Hepatocyte (in vitro differentiated cells): Measurements from ENCODE around the gene GRM3. TPM values are rescaled to one million over a fixed set of nuclear protein-coding genes. Genes with fewer than 3 reads are reported as not detected.

Experiments
- DNase-seq: peaks from one replicate; pipeline ENCODE4 v3.0.0-alpha.2; 2016; ENCODE audit warnings: low spot score
- H2AFZ ChIP-seq: fragments of 200-600 bp; sonication (generic); 2 replicates; pipeline ENCODE4 v1.6.0; 2016; ENCODE audit warnings: antibody characterized with exemption, mild to moderate bottlenecking
- H3K27ac ChIP-seq: fragments of 200-600 bp; sonication (generic); 2 replicates; pipeline ENCODE4 v1.5.1; 2016; ENCODE audit warnings: mild to moderate bottlenecking
- H3K27me3 ChIP-seq: fragments of 200-600 bp; sonication (generic); 2 replicates; pipeline ENCODE4 v1.6.1; 2016
- H3K36me3 ChIP-seq: fragments of 200-600 bp; sonication (generic); replicated peaks from 2 replicates; pipeline ENCODE4 v1.5.1; 2016; ENCODE audit warnings: low read depth; ENCODE audit not compliant: insufficient read depth
- H3K4me1 ChIP-seq: fragments of 200-600 bp; sonication (generic); 2 replicates; pipeline ENCODE4 v1.5.1; 2016; ENCODE audit warnings: mild to moderate bottlenecking, moderate library complexity; ENCODE audit not compliant: insufficient read depth
- H3K4me2 ChIP-seq: fragments of 200-600 bp; sonication (generic); 2 replicates; pipeline ENCODE4 v1.6.0; 2016
- H3K4me3 ChIP-seq: fragments of 200-600 bp; sonication (generic); 2 replicates; pipeline ENCODE4 v1.5.1; 2016; ENCODE audit warnings: mild to moderate bottlenecking
- H3K79me2 ChIP-seq: fragments of 200-600 bp; sonication (generic); 2 replicates; pipeline ENCODE4 v1.6.0; 2017; ENCODE audit warnings: mild to moderate bottlenecking
- H3K9me2 ChIP-seq: fragments of 200-600 bp; sonication (generic); replicated peaks from 2 replicates; pipeline ENCODE4 v1.6.0; 2017; ENCODE audit warnings: mild to moderate bottlenecking; ENCODE audit not compliant: insufficient read depth
- H3K9me3 ChIP-seq: fragments of 200-600 bp; sonication (generic); 2 replicates; pipeline ENCODE4 v1.5.1; 2016; ENCODE audit warnings: low read depth, mild to moderate bottlenecking
- H4K20me1 ChIP-seq: fragments of 200-600 bp; sonication (generic); 2 replicates; pipeline ENCODE4 v1.6.0; 2016; ENCODE audit warnings: mild to moderate bottlenecking; ENCODE audit not compliant: insufficient read depth, poor library complexity, severe bottlenecking
- CTCF ChIP-seq: fragments of 200-600 bp; sonication (generic); IDR thresholded peaks from 2 replicates; pipeline ENCODE4 v1.5.1; 2016; ENCODE audit warnings: antibody characterized with exemption, mild to moderate bottlenecking; ENCODE audit not compliant: poor library complexity
- EZH2 ChIP-seq: fragments of 200-600 bp; sonication (generic); IDR thresholded peaks from 2 replicates; pipeline ENCODE4 v1.6.1; 2016; ENCODE audit warnings: antibody characterized with exemption, mild to moderate bottlenecking, borderline replicate concordance
- EZH2phosphoT487 ChIP-seq: fragments of 200-600 bp; sonication (generic); IDR thresholded peaks from one replicate; pipeline ENCODE4 v1.6.1; 2018; ENCODE audit warnings: antibody characterized with exemption, mild to moderate bottlenecking, low read depth, moderate library complexity; ENCODE audit not compliant: unreplicated experiment, severe bottlenecking
- WGBS: methylation state at CpG from one replicate; pipeline ENCODE4 v1.1.6; 2016; ENCODE audit warnings: low lambda C conversion rate; ENCODE audit errors: missing lambda C conversion rate; 5-methylcytosine and 5-hydroxymethylcytosine counted together
- polyA plus RNA-seq: library from polyadenylated mRNA; unstranded; fragments of >200 nt; fragmentation: Nextera tagmentation; extraction: Ambion mirVana; gene quantifications from 2 replicates; pipeline ENCODE4 v1.2.1, GENCODE V29; 2016
- total RNA-seq: library from RNA; depleted of rRNA; stranded (reverse); fragments of >200 nt; gene quantifications from 2 replicates; pipeline ENCODE4 v1.2.3, GENCODE V29; 2014

GRM3 gene
- total and polyA plus RNA-seq, 2 experiments from 2014 or later = 0.03 to 0.07 TPM

GRCh38 chr7:86667732-86668131, 24.0 kb downstream of the GRM3 start:
- H3K4me2 ChIP-seq = no peak overlapping the region
- no peaks in the 10 kb centered on the region for H4K20me1 ChIP-seq
- DNase-seq = no peak
- TF ChIP-seq CTCF (no peak), EZH2phosphoT487 (no peak), EZH2 (no peak)
- 43% methylated on average over 4 of the region's 4 CpGs for WGBS
- H3K4me3 ChIP-seq = no peak overlapping the region
- peaks cover 6% of the 10 kb centered on the region for H3K27me3 ChIP-seq
- no peaks in the 10 kb centered on the region for H3K36me3 ChIP-seq
- H2AFZ ChIP-seq = no peak overlapping the region
- no peaks in the 10 kb centered on the region for H3K79me2 ChIP-seq
- no peak overlapping the region for H3K27ac ChIP-seq
- no peaks in the 10 kb centered on the region for H3K4me1 ChIP-seq
- H3K9me3 ChIP-seq = no peaks in the 10 kb centered on the region
- no peaks in the 10 kb centered on the region for H3K9me2 ChIP-seq

GRCh38 chr7:86668315-86668714, 24.6 kb downstream of the GRM3 start:
- Histone ChIP-seq H3K36me3 (no peaks in the 10 kb centered on the region), H3K4me2 (no peak overlapping the region), H3K9me3 (no peaks in the 10 kb centered on the region), H3K4me1 (no peaks in the 10 kb centered on the region), H3K79me2 (no peaks in the 10 kb centered on the region), H3K27me3 (peaks cover 6% of the 10 kb centered on the region), H4K20me1 (no peaks in the 10 kb centered on the region), H3K9me2 (no peaks in the 10 kb centered on the region), H3K27ac (no peak overlapping the region), H3K4me3 (no peak overlapping the region), H2AFZ (no peak overlapping the region)
- no peak for TF ChIP-seq CTCF
- DNase-seq = no peak
- 29% methylated on average over 3 of the region's 3 CpGs for WGBS

- TF ChIP-seq EZH2phosphoT487 (no peak), CTCF (no peak), EZH2 (no peak)
- Histone ChIP-seq H3K4me2 (no peak overlapping the region), H3K9me3 (no peaks in the 10 kb centered on the region), H3K4me1 (no peaks in the 10 kb centered on the region), H3K4me3 (no peak overlapping the region), H3K27me3 (no peaks in the 10 kb centered on the region), H2AFZ (no peak overlapping the region), H3K27ac (no peak overlapping the region), H3K9me2 (no peaks in the 10 kb centered on the region), H3K79me2 (no peaks in the 10 kb centered on the region), H3K36me3 (no peaks in the 10 kb centered on the region), H4K20me1 (no peaks in the 10 kb centered on the region)
- no peak for DNase-seq
- WGBS = 71% methylated on average over 1 of the region's 1 CpG
Observed at GRCh38 chr7:86687831-86688230, 44.1 kb downstream of the GRM3 start.

GRCh38 chr7:86689363-86689762, 45.7 kb downstream of the GRM3 start:
- no peak for TF ChIP-seq CTCF
- TF ChIP-seq EZH2 = no peak
- TF ChIP-seq EZH2phosphoT487 = no peak
- Histone ChIP-seq H4K20me1 (no peaks in the 10 kb centered on the region), H3K4me1 (no peaks in the 10 kb centered on the region), H3K4me3 (no peak overlapping the region), H3K79me2 (no peaks in the 10 kb centered on the region), H3K9me2 (no peaks in the 10 kb centered on the region), H2AFZ (no peak overlapping the region), H3K27me3 (no peaks in the 10 kb centered on the region), H3K4me2 (no peak overlapping the region), H3K36me3 (no peaks in the 10 kb centered on the region), H3K27ac (no peak overlapping the region), H3K9me3 (no peaks in the 10 kb centered on the region)
- DNase-seq = no peak
